ENCODE results near the gene TDRD3.

TDRD3 gene

DNA sequence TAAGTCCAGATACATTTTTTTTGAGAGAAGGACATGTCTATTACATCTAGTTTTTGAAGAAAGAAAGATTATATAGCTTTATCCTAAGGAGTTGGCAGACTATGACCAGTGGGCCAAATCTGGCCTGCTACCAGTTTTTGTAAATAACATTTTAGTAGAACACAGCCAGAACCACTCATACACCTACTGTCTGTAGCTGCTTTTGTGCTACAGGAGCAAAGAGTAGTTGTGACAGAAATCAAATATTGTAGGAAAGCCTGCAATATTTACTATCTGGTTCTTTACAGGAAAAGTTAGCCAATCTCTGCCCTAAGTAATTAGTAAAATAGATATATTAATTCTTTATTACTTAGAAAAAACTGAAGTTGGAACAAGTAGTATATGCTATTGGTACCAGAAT lies 17.2 kb downstream of the TDRD3 start:
- TF ChIP-seq EZH2phosphoT487 (conservative IDR thresholded peaks at IDR 0.05; ENCODE audit: low read length) (no peak), CTCF (IDR thresholded peaks at IDR 0.05; ENCODE audit: insufficient read depth, low read length, poor library complexity, severe bottlenecking) (no peak)
- Histone ChIP-seq H3K27ac (ENCODE audit: low read depth, low read length) (no peak overlapping the region), H3K4me3 (ENCODE audit: insufficient read depth, low read length, poor library complexity, severe bottlenecking) (no peak overlapping the region), H3K9ac (ENCODE audit: low read length) (no peak overlapping the region), H3F3A (ENCODE audit: insufficient read depth) (no peaks in the 10 kb centered on the region), H3K9me3 (ENCODE audit: insufficient read depth, low read length) (0 out of 2 replicates have a peak, but pooled peaks cover 3% of the 10 kb centered on the region), H3K9me2 (replicated peaks; ENCODE audit: insufficient read depth, low read length) (no peaks in the 10 kb centered on the region), H3K79me2 (ENCODE audit: insufficient read depth, low read length) (peaks cover 19% of the 10 kb centered on the region; the same call in 1 of the 2 replicates), H2AFZ (ENCODE audit: low read depth, low read length, severe bottlenecking) (no peak overlapping the region), H4K20me1 (ENCODE audit: low read depth, low read length) (no peaks in the 10 kb centered on the region; the same call in 1 of the 2 replicates), H3K36me3 (ENCODE audit: low read length) (no peaks in the 10 kb centered on the region), H3K4me2 (ENCODE audit: low read depth, low read length, poor library complexity, severe bottlenecking) (no peak overlapping the region), H3K27me3 (ENCODE audit: low read length) (no peaks in the 10 kb centered on the region)

DNA sequence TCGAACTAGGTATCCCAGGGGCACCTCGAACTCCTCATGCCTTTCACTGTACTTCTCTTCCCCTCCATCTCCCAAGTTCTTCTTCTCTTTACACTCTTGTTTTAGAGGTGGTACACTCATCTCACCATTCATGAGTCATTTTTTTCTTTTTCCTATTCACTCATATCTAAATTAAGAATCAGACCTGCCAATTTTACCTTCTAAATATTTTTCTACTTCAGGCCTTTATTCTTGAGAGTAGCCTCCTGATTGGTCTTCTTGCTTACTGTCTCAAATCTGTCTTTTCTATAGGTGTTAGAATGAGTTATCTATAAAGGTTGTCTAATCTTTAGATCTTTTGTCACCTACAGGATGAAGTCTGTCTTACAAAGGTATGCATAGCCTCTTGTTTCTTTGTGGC lies 20.7 kb downstream of the TDRD3 start:
- Histone ChIP-seq H4K20me1 (ENCODE audit: low read depth, low read length) (no peaks in the 10 kb centered on the region), H3K36me3 (ENCODE audit: low read length) (no peaks in the 10 kb centered on the region), H3K4me2 (ENCODE audit: low read depth, low read length, poor library complexity, severe bottlenecking) (no peak overlapping the region), H3K27me3 (ENCODE audit: low read length) (no peaks in the 10 kb centered on the region), H2AFZ (ENCODE audit: low read depth, low read length, severe bottlenecking) (no peak overlapping the region), H3K4me3 (ENCODE audit: insufficient read depth, low read length, poor library complexity, severe bottlenecking) (no peak overlapping the region), H3K9ac (ENCODE audit: low read length) (no peak overlapping the region), H3F3A (ENCODE audit: insufficient read depth) (no peaks in the 10 kb centered on the region), H3K9me2 (replicated peaks; ENCODE audit: insufficient read depth, low read length) (no peaks in the 10 kb centered on the region), H3K9me3 (ENCODE audit: insufficient read depth, low read length) (0 out of 2 replicates have a peak, but pooled peaks cover 4% of the 10 kb centered on the region), H3K79me2 (ENCODE audit: insufficient read depth, low read length) (peaks cover 21% of the 10 kb centered on the region; the same call in 1 of the 2 replicates), H3K27ac (ENCODE audit: low read depth, low read length) (no peak overlapping the region)
- TF ChIP-seq CTCF (IDR thresholded peaks at IDR 0.05; ENCODE audit: insufficient read depth, low read length, poor library complexity, severe bottlenecking) (no peak), EZH2phosphoT487 (conservative IDR thresholded peaks at IDR 0.05; ENCODE audit: low read length) (no peak)

DNA sequence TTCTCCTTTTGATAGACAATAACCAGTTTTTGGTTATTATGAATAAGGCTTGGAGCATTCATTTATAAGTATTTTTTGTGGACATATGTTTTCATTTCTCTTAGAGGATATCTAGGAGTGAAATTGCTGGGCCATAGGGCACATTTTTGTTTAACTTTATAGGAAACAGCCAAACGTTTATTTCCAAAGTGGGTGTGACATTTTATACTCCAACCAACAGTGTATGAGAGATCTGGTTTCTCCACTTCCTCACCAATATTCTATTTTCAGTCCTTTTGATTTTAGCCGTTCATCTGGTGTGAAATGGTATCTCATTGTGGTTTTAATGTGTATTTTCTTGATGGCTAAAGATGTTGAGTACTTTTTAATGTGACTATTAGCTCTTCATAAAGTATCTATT lies 21.9 kb downstream of the TDRD3 start:
- H4K20me1 ChIP-seq (ENCODE audit: low read depth, low read length) = no peaks in the 10 kb centered on the region
- no peaks in the 10 kb centered on the region for H3F3A ChIP-seq (ENCODE audit: insufficient read depth)
- H3K27ac ChIP-seq (ENCODE audit: low read depth, low read length) = no peak overlapping the region
- H3K79me2 ChIP-seq (ENCODE audit: insufficient read depth, low read length) = peaks cover 17% of the 10 kb centered on the region; the same call in 1 of the 2 replicates
- H3K9ac ChIP-seq (ENCODE audit: low read length) = no peak overlapping the region
- H3K27me3 ChIP-seq (ENCODE audit: low read length) = no peaks in the 10 kb centered on the region
- H2AFZ ChIP-seq (ENCODE audit: low read depth, low read length, severe bottlenecking) = no peak overlapping the region
- H3K9me3 ChIP-seq (ENCODE audit: insufficient read depth, low read length) = 0 out of 2 replicates have a peak, but pooled peaks cover 4% of the 10 kb centered on the region
- H3K9me2 ChIP-seq (replicated peaks; ENCODE audit: insufficient read depth, low read length) = no peaks in the 10 kb centered on the region
- TF ChIP-seq EZH2phosphoT487 (conservative IDR thresholded peaks at IDR 0.05; ENCODE audit: low read length) (no peak), CTCF (IDR thresholded peaks at IDR 0.05; ENCODE audit: insufficient read depth, low read length, poor library complexity, severe bottlenecking) (no peak)
- H3K4me3 ChIP-seq (ENCODE audit: insufficient read depth, low read length, poor library complexity, severe bottlenecking) = no peak overlapping the region
- no peak overlapping the region for H3K4me2 ChIP-seq (ENCODE audit: low read depth, low read length, poor library complexity, severe bottlenecking)
- no peaks in the 10 kb centered on the region for H3K36me3 ChIP-seq (ENCODE audit: low read length)
